ENCODE measurements around the gene UBE2I. TPM values are rescaled to one million over a fixed set of nuclear protein-coding genes. Genes with fewer than 3 reads are reported as not detected.

UBE2I gene
- total RNA-seq, 1 donor from 2014 or later: 256 TPM

DNA sequence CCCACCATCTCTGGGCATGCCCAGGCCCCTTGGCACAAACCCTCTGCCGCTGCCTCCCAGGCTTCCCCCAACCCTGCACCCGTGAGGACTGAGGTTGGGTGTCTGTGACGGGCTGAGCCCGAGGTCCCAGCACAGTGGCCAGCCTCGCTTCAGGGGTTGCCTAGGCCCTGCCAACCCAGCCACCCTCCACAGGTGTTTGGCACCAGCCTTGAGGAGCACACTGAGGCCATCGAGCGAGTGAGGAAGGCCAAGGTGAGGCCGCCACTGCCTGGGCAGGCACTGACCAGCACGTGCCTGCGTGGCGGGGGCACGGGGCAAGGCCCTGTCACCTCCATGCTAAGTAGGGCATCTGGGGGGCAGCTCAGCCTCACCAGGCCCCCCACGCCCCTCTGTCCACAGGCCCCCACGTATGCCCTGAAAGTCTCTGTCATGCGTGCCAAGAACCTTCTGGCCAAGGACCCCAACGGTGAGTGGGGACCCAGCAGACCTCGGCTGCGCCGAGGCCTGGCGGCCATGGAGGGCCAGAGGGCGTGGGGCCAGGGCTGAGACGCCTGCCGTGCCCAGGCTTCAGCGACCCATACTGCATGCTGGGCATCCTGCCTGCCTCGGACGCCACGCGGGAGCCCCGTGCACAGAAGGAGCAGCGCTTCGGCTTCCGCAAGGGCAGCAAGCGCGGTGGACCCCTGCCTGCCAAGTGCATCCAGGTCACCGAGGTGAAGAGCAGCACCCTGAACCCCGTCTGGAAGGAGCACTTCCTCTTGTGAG is 31.5 kb downstream of the UBE2I start:
- Mint-ChIP-seq H3K36me3 (ENCODE audit: unreplicated experiment) (no peaks in the 10 kb centered on the region), H3K4me1 (ENCODE audit: low read depth, unreplicated experiment) (no peaks in the 10 kb centered on the region), H3K4me3 (ENCODE audit: unreplicated experiment) (no peak overlapping the region), H3K9me3 (ENCODE audit: unreplicated experiment) (peaks cover 13% of the 10 kb centered on the region), H3K27ac (ENCODE audit: unreplicated experiment) (no peak overlapping the region), H3K27me3 (ENCODE audit: unreplicated experiment) (peaks cover 14% of the 10 kb centered on the region)
- TF ChIP-seq, protein P1, sequence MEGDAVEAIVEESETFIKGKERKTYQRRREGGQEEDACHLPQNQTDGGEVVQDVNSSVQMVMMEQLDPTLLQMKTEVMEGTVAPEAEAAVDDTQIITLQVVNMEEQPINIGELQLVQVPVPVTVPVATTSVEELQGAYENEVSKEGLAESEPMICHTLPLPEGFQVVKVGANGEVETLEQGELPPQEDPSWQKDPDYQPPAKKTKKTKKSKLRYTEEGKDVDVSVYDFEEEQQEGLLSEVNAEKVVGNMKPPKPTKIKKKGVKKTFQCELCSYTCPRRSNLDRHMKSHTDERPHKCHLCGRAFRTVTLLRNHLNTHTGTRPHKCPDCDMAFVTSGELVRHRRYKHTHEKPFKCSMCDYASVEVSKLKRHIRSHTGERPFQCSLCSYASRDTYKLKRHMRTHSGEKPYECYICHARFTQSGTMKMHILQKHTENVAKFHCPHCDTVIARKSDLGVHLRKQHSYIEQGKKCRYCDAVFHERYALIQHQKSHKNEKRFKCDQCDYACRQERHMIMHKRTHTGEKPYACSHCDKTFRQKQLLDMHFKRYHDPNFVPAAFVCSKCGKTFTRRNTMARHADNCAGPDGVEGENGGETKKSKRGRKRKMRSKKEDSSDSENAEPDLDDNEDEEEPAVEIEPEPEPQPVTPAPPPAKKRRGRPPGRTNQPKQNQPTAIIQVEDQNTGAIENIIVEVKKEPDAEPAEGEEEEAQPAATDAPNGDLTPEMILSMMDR (IDR thresholded peaks at IDR 0.05; ENCODE audit: partially characterized antibody, unreplicated experiment): no peak
- no peak for DNase-seq

DNA sequence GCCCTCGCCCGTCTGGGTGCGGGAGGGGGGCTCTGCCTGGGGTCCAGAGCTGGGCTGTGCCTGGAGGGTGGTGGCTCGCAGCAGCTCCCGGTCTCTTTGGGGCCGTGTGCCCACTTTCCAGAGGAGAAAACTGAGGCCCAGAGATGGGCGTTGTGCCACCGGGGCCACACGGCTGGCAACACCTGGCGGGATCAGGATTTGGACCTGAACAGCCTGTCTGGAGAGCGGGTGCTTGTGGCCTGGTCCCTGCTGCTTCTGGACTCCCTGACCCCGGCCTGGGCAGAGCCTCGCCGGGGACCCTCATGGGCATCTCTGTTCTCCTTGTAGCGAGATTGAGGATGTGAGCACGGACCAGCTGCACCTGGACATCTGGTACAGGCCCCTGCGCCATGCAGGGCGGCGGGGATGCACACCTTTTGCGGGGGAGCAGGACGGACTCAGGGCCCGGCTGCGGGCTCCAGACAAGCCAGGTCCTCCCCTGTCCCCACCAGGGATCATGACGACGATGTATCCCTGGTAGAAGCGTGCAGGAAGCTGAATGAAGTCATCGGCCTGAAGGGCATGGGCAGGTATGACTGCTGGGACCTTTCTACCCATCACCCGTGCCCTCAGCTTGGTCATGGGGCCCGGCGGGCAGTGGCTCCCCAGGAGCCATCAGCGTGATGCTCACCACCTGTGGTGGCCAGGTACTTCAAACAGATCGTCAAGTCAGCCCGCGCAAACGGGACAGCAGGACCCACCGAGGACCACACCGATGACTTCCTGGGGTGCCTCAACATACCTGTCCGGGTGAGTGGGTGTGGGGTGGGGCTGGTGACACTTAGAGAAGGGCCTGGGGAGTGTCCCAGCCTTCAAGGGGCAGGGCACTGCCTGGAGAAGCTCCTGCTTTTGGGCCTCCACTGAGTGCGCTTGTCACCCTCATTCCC is 32.3 kb downstream of the UBE2I start:
- TF ChIP-seq, protein P1 (IDR thresholded peaks at IDR 0.05; ENCODE audit: partially characterized antibody, unreplicated experiment): no peak
- H3K4me1 Mint-ChIP-seq (ENCODE audit: low read depth, unreplicated experiment): no peaks in the 10 kb centered on the region
- H3K27me3 Mint-ChIP-seq (ENCODE audit: unreplicated experiment): peaks cover 14% of the 10 kb centered on the region
- H3K4me3 Mint-ChIP-seq (ENCODE audit: unreplicated experiment): peak overlapping the region; percentile 55
- H3K36me3 Mint-ChIP-seq (ENCODE audit: unreplicated experiment): no peaks in the 10 kb centered on the region
- DNase-seq: no peak
- peaks cover 11% of the 10 kb centered on the region for H3K9me3 Mint-ChIP-seq (ENCODE audit: unreplicated experiment)
- peak overlapping the region; percentile 91 for H3K27ac Mint-ChIP-seq (ENCODE audit: unreplicated experiment)

DNA sequence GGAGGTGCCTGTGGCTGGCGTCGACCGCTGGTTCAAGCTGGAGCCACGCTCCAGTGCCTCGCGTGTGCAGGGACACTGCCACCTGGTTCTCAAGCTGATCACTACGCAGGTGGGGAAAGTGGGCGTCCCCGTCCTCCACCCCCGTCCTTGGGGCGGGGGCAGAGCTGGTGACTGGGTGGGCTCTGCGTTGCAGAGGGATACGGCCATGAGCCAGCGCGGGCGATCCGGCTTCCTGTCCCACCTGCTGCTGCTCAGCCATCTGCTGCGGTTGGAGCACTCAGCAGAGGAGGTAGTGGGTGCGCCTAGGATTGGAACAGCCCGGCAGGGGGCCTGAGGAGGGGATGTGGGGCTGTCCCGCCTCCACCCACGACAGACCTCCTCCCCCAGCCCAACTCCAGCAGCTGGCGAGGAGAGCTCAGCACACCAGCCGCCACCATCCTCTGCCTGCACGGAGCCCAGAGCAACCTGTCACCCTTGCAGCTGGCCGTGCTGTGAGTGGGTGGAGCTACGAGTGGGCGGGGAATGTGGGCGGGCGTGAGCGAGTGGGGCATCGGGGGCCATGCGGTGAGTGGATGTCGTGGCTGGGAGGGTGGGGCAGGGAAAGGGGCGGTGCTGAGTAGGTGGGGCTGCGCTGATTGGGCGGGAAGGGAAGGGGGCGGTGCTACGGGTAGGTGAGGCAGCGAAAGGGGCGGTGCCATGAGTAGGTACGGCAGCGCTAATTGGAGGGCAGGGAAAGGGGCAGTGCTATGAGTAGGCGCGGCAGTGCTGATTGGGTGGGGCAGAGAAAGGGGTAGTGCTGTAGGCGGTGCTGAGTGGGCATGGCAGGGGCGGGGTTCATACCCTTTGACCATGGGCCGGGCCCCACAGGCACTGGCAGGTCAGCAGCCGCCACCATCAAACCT is 33.3 kb downstream of the UBE2I start:
- peaks cover 11% of the 10 kb centered on the region for H3K9me3 Mint-ChIP-seq (ENCODE audit: unreplicated experiment)
- peak overlapping the region; percentile 91 for H3K27ac Mint-ChIP-seq (ENCODE audit: unreplicated experiment)

DNA sequence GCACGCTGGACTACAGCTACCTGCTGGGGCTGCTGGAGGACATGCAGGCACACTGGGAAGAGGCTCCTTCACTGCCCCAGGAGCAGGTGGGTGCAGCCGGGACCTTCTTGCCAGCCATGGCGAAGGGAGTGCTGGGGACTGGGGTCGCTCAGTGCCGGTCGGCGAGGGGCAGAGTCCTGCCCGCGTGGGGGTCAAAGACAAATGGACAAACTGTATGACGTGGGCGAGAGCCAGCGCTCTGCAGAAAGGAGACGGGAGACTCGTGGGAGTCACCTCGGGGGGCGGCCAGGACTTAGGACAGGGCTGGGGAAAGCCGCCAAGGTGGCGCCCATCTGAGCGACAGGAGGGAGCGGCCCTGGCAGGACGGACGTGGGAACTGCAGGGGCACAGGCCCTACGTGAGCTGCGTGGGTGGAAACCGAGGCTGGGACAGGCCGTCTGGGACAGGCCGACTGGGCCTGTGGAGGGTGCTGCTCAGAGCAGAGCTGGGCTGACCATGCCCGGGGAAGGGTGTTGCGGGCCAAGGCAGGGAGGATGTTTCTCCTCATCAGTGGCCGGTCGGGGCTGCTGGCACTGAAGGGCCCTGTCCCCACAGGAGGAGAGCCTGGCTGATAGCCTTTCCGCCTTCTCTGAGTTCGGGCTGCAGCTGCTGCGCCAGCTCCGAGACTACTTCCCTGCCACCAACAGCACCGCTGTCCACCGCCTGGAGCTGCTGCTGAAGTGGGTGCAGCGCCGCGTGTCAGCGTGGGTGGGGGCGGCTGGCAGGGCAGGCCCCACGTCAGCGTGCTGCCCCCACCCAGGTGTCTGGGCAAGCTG is 34.2 kb downstream of the UBE2I start:
- Mint-ChIP-seq H3K36me3 (ENCODE audit: unreplicated experiment) (no peaks in the 10 kb centered on the region), H3K27ac (ENCODE audit: unreplicated experiment) (peak overlapping the region; percentile 91), H3K27me3 (ENCODE audit: unreplicated experiment) (peaks cover 14% of the 10 kb centered on the region), H3K9me3 (ENCODE audit: unreplicated experiment) (peaks cover 11% of the 10 kb centered on the region), H3K4me1 (ENCODE audit: low read depth, unreplicated experiment) (no peaks in the 10 kb centered on the region), H3K4me3 (ENCODE audit: unreplicated experiment) (peak overlapping the region; percentile 88)
- DNase-seq: peak; percentile 23
- TF ChIP-seq, protein P1 (IDR thresholded peaks at IDR 0.05; ENCODE audit: partially characterized antibody, unreplicated experiment): no peak

More for the DNA sequence above, 33.3 kb downstream of the UBE2I start:
- H3K4me1 Mint-ChIP-seq (ENCODE audit: low read depth, unreplicated experiment): no peaks in the 10 kb centered on the region
- no peaks in the 10 kb centered on the region for H3K36me3 Mint-ChIP-seq (ENCODE audit: unreplicated experiment)
- TF ChIP-seq, protein P1 (IDR thresholded peaks at IDR 0.05; ENCODE audit: partially characterized antibody, unreplicated experiment): peak; percentile 38
- peaks cover 14% of the 10 kb centered on the region for H3K27me3 Mint-ChIP-seq (ENCODE audit: unreplicated experiment)
- peak; percentile 98 for DNase-seq
- peak overlapping the region; percentile 88 for H3K4me3 Mint-ChIP-seq (ENCODE audit: unreplicated experiment)
